ENCODE measurements around the gene ATP11C.

GRCh38 chrX:139932901-139933796 lies at the start of gene ATP11C:
- TF ChIP-seq POLR2A (IDR thresholded peaks at IDR 0.05) (peak in 1 of 2 donors; percentile 25), POLR2AphosphoS5 (IDR thresholded peaks at IDR 0.05) (no peak)
